ENCODE results near the gene SEC14L1. TPM values are rescaled to one million over a fixed set of nuclear protein-coding genes. Genes with fewer than 3 reads are reported as not detected.

The SEC14L1 gene
- total and polyA plus RNA-seq, 4 donors: 17.0 to 52.0 (median 26.8) TPM

DNA sequence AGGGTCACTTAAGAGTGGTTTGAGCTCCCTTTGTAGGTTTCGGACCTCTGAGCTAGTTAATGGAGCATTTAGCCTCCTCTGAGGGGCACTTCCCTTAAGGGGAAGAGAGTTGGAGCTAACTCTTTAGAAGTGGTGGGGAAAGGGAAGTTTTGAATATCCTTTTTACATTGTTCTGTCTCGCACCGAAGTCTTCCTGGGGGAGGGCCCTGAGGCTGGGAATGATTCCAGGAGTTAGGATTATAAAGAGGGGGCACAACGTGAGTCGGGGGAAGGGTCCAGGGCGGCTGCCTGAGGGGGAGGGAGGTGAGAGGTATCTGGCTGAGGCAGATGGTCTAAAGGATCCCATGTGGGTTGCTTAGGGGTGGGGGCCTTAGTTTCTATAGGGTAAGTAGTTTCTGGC is 32.3 kb downstream of the SEC14L1 start:
- no peak overlapping the region for H3K27ac ChIP-seq (ENCODE audit: low read depth in 1 of 2, low read length in 2 of 2)

DNA sequence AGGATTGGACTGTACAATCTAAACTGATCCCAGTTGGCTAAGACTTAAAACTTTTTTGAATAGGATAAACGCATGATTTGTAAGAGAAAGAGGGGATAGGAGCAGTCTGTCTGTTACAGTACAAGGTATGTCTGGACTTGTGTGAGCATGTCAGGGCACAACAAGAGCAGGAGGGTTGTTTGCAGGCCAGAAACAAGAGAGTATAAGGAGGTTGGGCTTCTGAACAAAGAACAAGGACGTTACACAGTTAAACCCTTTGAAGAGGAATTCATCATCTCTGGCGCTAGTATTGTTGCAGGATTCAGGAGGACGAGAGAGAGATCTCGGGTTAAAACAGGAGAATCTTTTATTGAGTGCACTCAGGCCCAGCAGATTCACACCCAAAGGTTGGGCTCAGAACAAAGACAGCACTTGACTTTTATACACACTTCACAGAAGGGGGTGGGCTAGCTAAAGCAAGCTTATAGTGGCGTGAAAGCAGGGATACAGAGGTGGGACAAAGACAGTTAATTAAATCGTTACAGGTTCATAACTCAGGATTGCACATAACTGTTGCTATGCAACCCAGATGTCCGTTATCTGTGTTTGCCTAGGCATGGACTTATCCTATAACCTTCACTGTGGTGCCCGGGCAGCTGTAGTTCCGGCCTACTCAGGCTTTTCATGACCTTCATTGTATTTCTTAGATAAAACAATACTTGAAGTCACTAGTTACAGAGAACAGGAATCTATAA is 34.3 kb downstream of the SEC14L1 start:
- peaks cover 3 to 17% (median 6%) of the 10 kb centered on the region in 4 donors for H3K9me3 ChIP-seq (ENCODE audit: control insufficient read depth in 4 of 4, low read length in 3 of 4)
- WGBS: 88% methylated on average over 10 of the region's 10 CpGs
- H3K4me3 ChIP-seq (ENCODE audit: low read depth in 1 of 3, low read length in 3 of 3): no peak overlapping the region
- H3K27ac ChIP-seq (ENCODE audit: low read depth in 1 of 2, low read length in 2 of 2): no peak overlapping the region
- DNase-seq (ENCODE audit: low spot score): no peak
- no peak overlapping the region for H3K9ac ChIP-seq (ENCODE audit: low read depth in 1 of 2, low read length in 2 of 2)
- H3K27me3 ChIP-seq (ENCODE audit: control insufficient read depth in 4 of 4, insufficient read depth in 4 of 4, low read length in 3 of 4): no peaks in the 10 kb centered on the region
- TF ChIP-seq FOXA2 (IDR thresholded peaks at IDR 0.05): no peak
- TF ChIP-seq NR2F2 (IDR thresholded peaks at IDR 0.05): peak; percentile 61
- no peaks in the 10 kb centered on the region for H3K4me1 ChIP-seq (ENCODE audit: control insufficient read depth in 4 of 4, insufficient read depth in 4 of 4, low read length in 3 of 4)
- H3K36me3 ChIP-seq (ENCODE audit: control insufficient read depth in 4 of 4, insufficient read depth in 3 of 4, low read depth in 1 of 4, low read length in 3 of 4): peaks cover 0 to 13% (median 0%) of the 10 kb centered on the region in 4 donors

More for the DNA sequence above, 32.3 kb downstream of the SEC14L1 start:
- Histone ChIP-seq H3K36me3 (ENCODE audit: control insufficient read depth in 4 of 4, insufficient read depth in 3 of 4, low read depth in 1 of 4, low read length in 3 of 4) (peaks cover 0 to 13% (median 0%) of the 10 kb centered on the region in 4 donors), H3K27me3 (ENCODE audit: control insufficient read depth in 4 of 4, insufficient read depth in 4 of 4, low read length in 3 of 4) (no peaks in the 10 kb centered on the region), H3K9me3 (ENCODE audit: control insufficient read depth in 4 of 4, low read length in 3 of 4) (peaks cover 3 to 19% (median 8%) of the 10 kb centered on the region in 4 donors), H3K4me1 (ENCODE audit: control insufficient read depth in 4 of 4, insufficient read depth in 4 of 4, low read length in 3 of 4) (no peaks in the 10 kb centered on the region), H3K9ac (ENCODE audit: low read depth in 1 of 2, low read length in 2 of 2) (no peak overlapping the region), H3K4me3 (ENCODE audit: low read depth in 1 of 3, low read length in 3 of 3) (no peak overlapping the region)
- DNase-seq (ENCODE audit: low spot score): no peak
- TF ChIP-seq EGR1 (IDR thresholded peaks at IDR 0.05; ENCODE audit: low read depth in 2 of 2): no peak
- TF ChIP-seq SP1 (IDR thresholded peaks at IDR 0.05): no peak
- TF ChIP-seq YY1 (IDR thresholded peaks at IDR 0.05): no peak
- no peak for TF ChIP-seq NR2F2 (IDR thresholded peaks at IDR 0.05)
- TF ChIP-seq RXRA (IDR thresholded peaks at IDR 0.05): no peak
- TF ChIP-seq RAD21 (IDR thresholded peaks at IDR 0.05): no peak
- TF ChIP-seq TAF1 (conservative IDR thresholded peaks at IDR 0.05): no peak
- TF ChIP-seq, protein P1, sequence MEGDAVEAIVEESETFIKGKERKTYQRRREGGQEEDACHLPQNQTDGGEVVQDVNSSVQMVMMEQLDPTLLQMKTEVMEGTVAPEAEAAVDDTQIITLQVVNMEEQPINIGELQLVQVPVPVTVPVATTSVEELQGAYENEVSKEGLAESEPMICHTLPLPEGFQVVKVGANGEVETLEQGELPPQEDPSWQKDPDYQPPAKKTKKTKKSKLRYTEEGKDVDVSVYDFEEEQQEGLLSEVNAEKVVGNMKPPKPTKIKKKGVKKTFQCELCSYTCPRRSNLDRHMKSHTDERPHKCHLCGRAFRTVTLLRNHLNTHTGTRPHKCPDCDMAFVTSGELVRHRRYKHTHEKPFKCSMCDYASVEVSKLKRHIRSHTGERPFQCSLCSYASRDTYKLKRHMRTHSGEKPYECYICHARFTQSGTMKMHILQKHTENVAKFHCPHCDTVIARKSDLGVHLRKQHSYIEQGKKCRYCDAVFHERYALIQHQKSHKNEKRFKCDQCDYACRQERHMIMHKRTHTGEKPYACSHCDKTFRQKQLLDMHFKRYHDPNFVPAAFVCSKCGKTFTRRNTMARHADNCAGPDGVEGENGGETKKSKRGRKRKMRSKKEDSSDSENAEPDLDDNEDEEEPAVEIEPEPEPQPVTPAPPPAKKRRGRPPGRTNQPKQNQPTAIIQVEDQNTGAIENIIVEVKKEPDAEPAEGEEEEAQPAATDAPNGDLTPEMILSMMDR (IDR thresholded peaks at IDR 0.05; ENCODE audit: low read depth, low read length, missing input control): no peak
- TF ChIP-seq, protein P2, sequence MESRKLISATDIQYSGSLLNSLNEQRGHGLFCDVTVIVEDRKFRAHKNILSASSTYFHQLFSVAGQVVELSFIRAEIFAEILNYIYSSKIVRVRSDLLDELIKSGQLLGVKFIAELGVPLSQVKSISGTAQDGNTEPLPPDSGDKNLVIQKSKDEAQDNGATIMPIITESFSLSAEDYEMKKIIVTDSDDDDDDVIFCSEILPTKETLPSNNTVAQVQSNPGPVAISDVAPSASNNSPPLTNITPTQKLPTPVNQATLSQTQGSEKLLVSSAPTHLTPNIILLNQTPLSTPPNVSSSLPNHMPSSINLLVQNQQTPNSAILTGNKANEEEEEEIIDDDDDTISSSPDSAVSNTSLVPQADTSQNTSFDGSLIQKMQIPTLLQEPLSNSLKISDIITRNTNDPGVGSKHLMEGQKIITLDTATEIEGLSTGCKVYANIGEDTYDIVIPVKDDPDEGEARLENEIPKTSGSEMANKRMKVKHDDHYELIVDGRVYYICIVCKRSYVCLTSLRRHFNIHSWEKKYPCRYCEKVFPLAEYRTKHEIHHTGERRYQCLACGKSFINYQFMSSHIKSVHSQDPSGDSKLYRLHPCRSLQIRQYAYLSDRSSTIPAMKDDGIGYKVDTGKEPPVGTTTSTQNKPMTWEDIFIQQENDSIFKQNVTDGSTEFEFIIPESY (IDR thresholded peaks at IDR 0.05): no peak
- TF ChIP-seq GABPA (IDR thresholded peaks at IDR 0.05 in 1 of 2, conservative IDR thresholded peaks at IDR 0.05 in 1 of 2): no peak
- TF ChIP-seq, protein P3, sequence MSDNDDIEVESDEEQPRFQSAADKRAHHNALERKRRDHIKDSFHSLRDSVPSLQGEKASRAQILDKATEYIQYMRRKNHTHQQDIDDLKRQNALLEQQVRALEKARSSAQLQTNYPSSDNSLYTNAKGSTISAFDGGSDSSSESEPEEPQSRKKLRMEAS (IDR thresholded peaks at IDR 0.05): no peak
- 83% methylated on average over 6 of the region's 6 CpGs for WGBS
